Jurkat, Clone E6-1 (cell line): ENCODE data around the gene DHRS12. TPM values are rescaled to one million over a fixed set of nuclear protein-coding genes. Genes with fewer than 3 reads are reported as not detected.
A peak's percentile ranks its signal among the peaks of the same experiment; 100 is the strongest.

Source experiments
- DNase-seq: peaks from one replicate; pipeline ENCODE4 v3.0.0-alpha.2; 2011; ENCODE audit warnings: low read depth, low spot score
- H3K4me3 ChIP-seq: 2 replicates; pipeline ENCODE4 v1.5.1; 2011; ENCODE audit warnings: mild to moderate bottlenecking, low read length, control low read depth, moderate library complexity
- polyA plus RNA-seq: library from polyadenylated mRNA; unstranded; fragments of >200 nt; gene quantifications from one replicate; pipeline ENCODE4 v1.2.1, GENCODE V29; 2012; ENCODE audit warnings: missing spikeins; ENCODE audit not compliant: insufficient read length, insufficient read depth

Gene DHRS12
- polyA plus RNA-seq, result 12.1 TPM

GRCh38 chr13:51803422-51804294 is at the start of gene DHRS12:
TSS of gene DHRS12 (minus strand) at chr13:51804163. CDS start at chr13:51799659, 4,504 bp downstream.
- DNase-seq, result peak; percentile 71
- peak within 1 kb of the TSS; percentile 67 for H3K4me3 ChIP-seq

GRCh38 chr13:51849145-51850101 is 45.5 kb upstream of the DHRS12 start:
- DNase-seq, result peak; percentile 37
- no peak overlapping the region for H3K4me3 ChIP-seq

GRCh38 chr13:51848674-51849073 is 44.7 kb upstream of the DHRS12 start:
- H3K4me3 ChIP-seq, result no peak overlapping the region
- DNase-seq, result no peak

- DNase-seq, result no peak
Observed at GRCh38 chr13:51846756-51847155, 42.8 kb upstream of the DHRS12 start.

GRCh38 chr13:51845574-51846318 is 41.8 kb upstream of the DHRS12 start:
- DNase-seq, result no peak

More at GRCh38 chr13:51846756-51847155, 42.8 kb upstream of the DHRS12 start:
- H3K4me3 ChIP-seq, result no peak overlapping the region

GRCh38 chr13:51844862-51845573 is 41.1 kb upstream of the DHRS12 start, which contains the start of gene TMEM272:
TSS of gene TMEM272 (minus strand) at chr13:51845177. CDS start at chr13:51838530, 6,647 bp downstream.
- H3K4me3 ChIP-seq, result no peak within 1 kb of the TSS
- no peak for DNase-seq

More at GRCh38 chr13:51845574-51846318, 41.8 kb upstream of the DHRS12 start:
- H3K4me3 ChIP-seq, result no peak overlapping the region

- no peak overlapping the region for H3K4me3 ChIP-seq
- DNase-seq, result no peak
Observed at GRCh38 chr13:51843529-51843928, 39.6 kb upstream of the DHRS12 start.

GRCh38 chr13:51841732-51842131 is 37.8 kb upstream of the DHRS12 start:
- no peak for DNase-seq
- H3K4me3 ChIP-seq, result no peak overlapping the region

GRCh38 chr13:51840917-51841316 is 37.0 kb upstream of the DHRS12 start:
- no peak overlapping the region for H3K4me3 ChIP-seq
- no peak for DNase-seq

- no peak for DNase-seq
- no peak overlapping the region for H3K4me3 ChIP-seq
Observed at GRCh38 chr13:51839711-51840540, 36.0 kb upstream of the DHRS12 start.

GRCh38 chr13:51838240-51838846 is 34.4 kb upstream of the DHRS12 start:
- H3K4me3 ChIP-seq, result no peak overlapping the region
- DNase-seq, result no peak

- H3K4me3 ChIP-seq, result no peak overlapping the region
- DNase-seq, result no peak
Observed at GRCh38 chr13:51837016-51837415, 33.1 kb upstream of the DHRS12 start.

GRCh38 chr13:51834581-51835171 is 30.7 kb upstream of the DHRS12 start:
- no peak overlapping the region for H3K4me3 ChIP-seq
- no peak for DNase-seq

GRCh38 chr13:51833980-51834379 is 30.0 kb upstream of the DHRS12 start:
- no peak for DNase-seq
- no peak overlapping the region for H3K4me3 ChIP-seq

- peak; percentile 64 for DNase-seq
Observed at GRCh38 chr13:51832471-51833152, 28.6 kb upstream of the DHRS12 start.

GRCh38 chr13:51831519-51831918 is 27.6 kb upstream of the DHRS12 start:
- DNase-seq, result no peak
- H3K4me3 ChIP-seq, result no peak overlapping the region

More at GRCh38 chr13:51832471-51833152, 28.6 kb upstream of the DHRS12 start:
- H3K4me3 ChIP-seq, result no peak overlapping the region
